ENCODE data around the gene F7.

Gene F7

GRCh38 chr13:113060557-113061270 is 44.9 kb upstream of the F7 start:
- POLR2A ChIA-PET: no interaction called here
- CTCF ChIA-PET: no interaction called here
- DNase-seq (ENCODE audit: extremely low spot score): no peak
- TF ChIP-seq FOXM1 (IDR thresholded peaks at IDR 0.05; ENCODE audit: borderline replicate concordance): no peak
- no peak for TF ChIP-seq LEF1 (IDR thresholded peaks at IDR 0.05; ENCODE audit: borderline replicate concordance)
- TF ChIP-seq TARDBP (IDR thresholded peaks at IDR 0.05): no peak
- no peak for TF ChIP-seq PKNOX1 (IDR thresholded peaks at IDR 0.05)
- no peak for TF ChIP-seq FOXK2 (IDR thresholded peaks at IDR 0.05)
- no peak for TF ChIP-seq BHLHE40 (IDR thresholded peaks at IDR 0.05; ENCODE audit: borderline replicate concordance)

- ChIA-PET POLR2A (no interaction called here), CTCF (no interaction called here)
- no peak for TF ChIP-seq SUZ12 (IDR thresholded peaks at IDR 0.05)
- no peak for TF ChIP-seq HDGF (IDR thresholded peaks at IDR 0.05; ENCODE audit: borderline replicate concordance)
- no peak for TF ChIP-seq FOXA1 (IDR thresholded peaks at IDR 0.05)
- no peak for TF ChIP-seq CTBP1 (IDR thresholded peaks at IDR 0.05; ENCODE audit: borderline replicate concordance)
- TF ChIP-seq FOXK2 (IDR thresholded peaks at IDR 0.05): no peak
- TF ChIP-seq LEF1 (IDR thresholded peaks at IDR 0.05; ENCODE audit: borderline replicate concordance): no peak
- no peak for TF ChIP-seq BHLHE40 (IDR thresholded peaks at IDR 0.05; ENCODE audit: borderline replicate concordance)
- no peak for DNase-seq (ENCODE audit: extremely low spot score)
Measured at GRCh38 chr13:113061271-113061625, 44.3 kb upstream of the F7 start.

- POLR2A ChIA-PET: no interaction called here
- TF ChIP-seq LEF1 (IDR thresholded peaks at IDR 0.05; ENCODE audit: borderline replicate concordance) (no peak), CTBP1 (IDR thresholded peaks at IDR 0.05; ENCODE audit: borderline replicate concordance) (no peak), BHLHE40 (IDR thresholded peaks at IDR 0.05; ENCODE audit: borderline replicate concordance) (no peak), SP1 (IDR thresholded peaks at IDR 0.05) (no peak), NFRKB (IDR thresholded peaks at IDR 0.05) (no peak), FOXA1 (IDR thresholded peaks at IDR 0.05) (no peak), ARNT (IDR thresholded peaks at IDR 0.05) (no peak), L3MBTL2 (conservative IDR thresholded peaks at IDR 0.05) (no peak), SUZ12 (IDR thresholded peaks at IDR 0.05) (no peak), ZNF384 (IDR thresholded peaks at IDR 0.05) (no peak), PKNOX1 (IDR thresholded peaks at IDR 0.05) (no peak), ELF4 (IDR thresholded peaks at IDR 0.05) (no peak), HDGF (IDR thresholded peaks at IDR 0.05; ENCODE audit: borderline replicate concordance) (no peak), TARDBP (IDR thresholded peaks at IDR 0.05) (no peak), FOXM1 (IDR thresholded peaks at IDR 0.05; ENCODE audit: borderline replicate concordance) (no peak), FOXK2 (IDR thresholded peaks at IDR 0.05) (no peak)
- no peak for DNase-seq (ENCODE audit: extremely low spot score)
- CTCF ChIA-PET: no interaction called here
Measured at GRCh38 chr13:113061796-113062425, 43.7 kb upstream of the F7 start.

GRCh38 chr13:113062691-113063090 is 42.9 kb upstream of the F7 start:
- ChIA-PET POLR2A (no interaction called here), CTCF (interaction anchor here (0.7 kb wide), 1 partner anchor 42 kb away, joined by 3 read pairs; no protein-coding TSS in a partner anchor)
- DNase-seq (ENCODE audit: extremely low spot score): no peak
- TF ChIP-seq TARDBP (IDR thresholded peaks at IDR 0.05) (no peak), FOXA1 (IDR thresholded peaks at IDR 0.05) (no peak), FOXM1 (IDR thresholded peaks at IDR 0.05; ENCODE audit: borderline replicate concordance) (no peak), LEF1 (IDR thresholded peaks at IDR 0.05; ENCODE audit: borderline replicate concordance) (no peak), SP1 (IDR thresholded peaks at IDR 0.05) (no peak), BHLHE40 (IDR thresholded peaks at IDR 0.05; ENCODE audit: borderline replicate concordance) (no peak), HDGF (IDR thresholded peaks at IDR 0.05; ENCODE audit: borderline replicate concordance) (no peak), L3MBTL2 (conservative IDR thresholded peaks at IDR 0.05) (no peak), FOXK2 (IDR thresholded peaks at IDR 0.05) (no peak), SUZ12 (IDR thresholded peaks at IDR 0.05) (no peak), ZNF384 (IDR thresholded peaks at IDR 0.05) (no peak), NFRKB (IDR thresholded peaks at IDR 0.05) (no peak), CTBP1 (IDR thresholded peaks at IDR 0.05; ENCODE audit: borderline replicate concordance) (no peak), ARNT (IDR thresholded peaks at IDR 0.05) (no peak), ELF4 (IDR thresholded peaks at IDR 0.05) (no peak), PKNOX1 (IDR thresholded peaks at IDR 0.05) (no peak)

GRCh38 chr13:113063091-113063491 is 42.5 kb upstream of the F7 start:
- CTCF ChIA-PET: interaction anchor here (0.7 kb wide), 1 partner anchor 41 kb away, joined by 3 read pairs; no protein-coding TSS in a partner anchor
- POLR2A ChIA-PET: no interaction called here
- TF ChIP-seq HDGF (IDR thresholded peaks at IDR 0.05; ENCODE audit: borderline replicate concordance): no peak
- TF ChIP-seq ELF4 (IDR thresholded peaks at IDR 0.05): no peak
- TF ChIP-seq FOXK2 (IDR thresholded peaks at IDR 0.05): no peak
- TF ChIP-seq NFRKB (IDR thresholded peaks at IDR 0.05): no peak
- TF ChIP-seq CTBP1 (IDR thresholded peaks at IDR 0.05; ENCODE audit: borderline replicate concordance): no peak
- no peak for TF ChIP-seq BHLHE40 (IDR thresholded peaks at IDR 0.05; ENCODE audit: borderline replicate concordance)
- no peak for TF ChIP-seq FOXM1 (IDR thresholded peaks at IDR 0.05; ENCODE audit: borderline replicate concordance)
- TF ChIP-seq TARDBP (IDR thresholded peaks at IDR 0.05): no peak
- TF ChIP-seq L3MBTL2 (conservative IDR thresholded peaks at IDR 0.05): no peak
- no peak for TF ChIP-seq ARNT (IDR thresholded peaks at IDR 0.05)
- no peak for TF ChIP-seq SUZ12 (IDR thresholded peaks at IDR 0.05)
- no peak for TF ChIP-seq SP1 (IDR thresholded peaks at IDR 0.05)
- no peak for DNase-seq (ENCODE audit: extremely low spot score)

Data from HEK293T (cell line).